ENCODE data around the gene DNAH10. TPM values are rescaled to one million over a fixed set of nuclear protein-coding genes. Genes with fewer than 3 reads are reported as not detected.

Gene DNAH10
- total and polyA plus RNA-seq, 7 experiments from 2014 or later = 0.05 to 0.50 (median 0.10) TPM

DNA sequence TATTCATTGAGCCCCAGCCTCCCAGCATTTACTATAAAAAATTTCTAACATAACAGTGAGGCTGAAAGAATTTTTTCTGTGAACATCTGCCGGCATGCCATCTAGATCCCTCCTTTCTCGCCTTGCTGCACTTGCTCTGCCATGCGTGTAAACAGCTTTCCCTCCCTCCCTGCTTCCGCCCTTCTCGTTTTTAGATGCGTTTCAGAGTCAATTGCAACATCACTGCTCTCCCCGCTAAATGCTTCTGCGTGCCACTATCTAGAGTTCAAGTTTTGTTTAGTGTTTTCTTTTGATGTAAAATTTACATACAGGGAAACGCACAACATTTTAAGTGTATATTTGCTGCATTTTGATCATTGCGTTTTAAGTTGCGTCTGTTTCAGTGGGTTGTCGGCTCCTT lies 126.9 kb downstream of the DNAH10 start:
- DNase-seq (no peak), ATAC-seq (no peak)
- no peaks in the 10 kb centered on the region for H3K36me3 ChIP-seq (ENCODE audit: control insufficient read depth in 2 of 3, insufficient read depth in 3 of 3, low read length in 3 of 3)
- H3K4me3 ChIP-seq (ENCODE audit: low read length) = no peak overlapping the region
- Mint-ChIP-seq H3K9me3 (peaks cover 0 to 3% (median 0%) of the 10 kb centered on the region in 11 donors), H3K27me3 (peaks cover 0 to 23% (median 6%) of the 10 kb centered on the region in 5 donors), H3K4me1 (peaks cover 0 to 7% (median 0%) of the 10 kb centered on the region in 7 donors), H3K27ac (peak overlapping the region in 1 of 9 donors; percentile 37), H3K4me3 (no peak overlapping the region), H3K36me3 (no peaks in the 10 kb centered on the region)
- no peak overlapping the region for H3K27ac ChIP-seq (ENCODE audit: low read depth, low read length)
- no peaks in the 10 kb centered on the region for H3K27me3 ChIP-seq (ENCODE audit: control insufficient read depth in 2 of 2, insufficient read depth in 2 of 2, low read length in 2 of 2)
- intact Hi-C loops (cut with micrococcal nuclease) = no loop called here
- ChIA-PET POLR2A (no interaction called here), CTCF (no interaction called here)
- H3K9me3 ChIP-seq (ENCODE audit: control insufficient read depth in 2 of 3, low read length in 3 of 3) = no peaks in the 10 kb centered on the region
- no peaks in the 10 kb centered on the region for H3K4me1 ChIP-seq (ENCODE audit: control insufficient read depth in 2 of 2, insufficient read depth in 2 of 2, low read length in 2 of 2)

DNA sequence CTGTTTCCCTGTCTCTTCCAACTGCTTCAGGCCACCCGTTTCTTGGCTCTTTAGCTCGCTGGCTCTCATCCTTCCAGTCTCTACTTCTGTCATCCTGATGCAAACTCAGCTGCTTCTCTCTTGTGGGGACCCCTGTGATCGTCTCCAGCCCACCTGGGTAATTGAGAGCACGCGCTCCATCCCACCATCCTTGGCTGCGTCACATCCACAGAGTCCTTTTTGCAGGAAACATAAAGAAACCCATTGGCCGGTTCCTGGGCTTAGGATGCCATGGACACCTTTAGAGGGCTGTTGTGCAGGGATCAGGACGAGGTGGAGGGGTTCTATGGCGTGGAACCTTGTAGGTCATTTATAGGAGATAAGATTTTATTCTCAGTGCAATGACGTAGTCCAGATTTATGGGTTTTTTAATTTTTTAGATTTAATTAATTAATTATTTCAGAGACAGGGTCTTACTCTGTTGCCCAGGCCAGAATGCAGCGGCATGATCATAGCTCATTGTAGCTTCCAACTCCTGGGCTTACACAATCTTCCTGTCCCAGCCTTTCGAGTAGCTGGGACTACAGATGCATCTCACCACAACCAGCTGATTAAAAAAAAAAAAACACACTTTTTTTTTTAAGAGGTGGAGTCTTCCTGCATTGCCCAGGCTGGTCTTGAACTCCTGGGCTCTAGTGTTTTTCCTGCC lies 127.9 kb downstream of the DNAH10 start:
- H3K4me3 Mint-ChIP-seq = no peak overlapping the region
- ATAC-seq (no peak), DNase-seq (no peak)
- Histone ChIP-seq H3K9me3 (ENCODE audit: control insufficient read depth in 2 of 3, low read length in 3 of 3) (no peaks in the 10 kb centered on the region), H3K4me3 (ENCODE audit: low read length) (no peak overlapping the region), H3K4me1 (ENCODE audit: control insufficient read depth in 2 of 2, insufficient read depth in 2 of 2, low read length in 2 of 2) (no peaks in the 10 kb centered on the region), H3K27ac (ENCODE audit: low read depth, low read length) (no peak overlapping the region), H3K27me3 (ENCODE audit: control insufficient read depth in 2 of 2, insufficient read depth in 2 of 2, low read length in 2 of 2) (no peaks in the 10 kb centered on the region), H3K36me3 (ENCODE audit: control insufficient read depth in 2 of 3, insufficient read depth in 3 of 3, low read length in 3 of 3) (no peaks in the 10 kb centered on the region)
- H3K27me3 Mint-ChIP-seq = peaks cover 0 to 19% (median 6%) of the 10 kb centered on the region in 5 donors
- CTCF ChIA-PET = no interaction called here
- intact Hi-C loops (cut with micrococcal nuclease) = no loop called here
- POLR2A ChIA-PET = no interaction called here
- H3K9me3 Mint-ChIP-seq = no peaks in the 10 kb centered on the region
- no peaks in the 10 kb centered on the region for H3K36me3 Mint-ChIP-seq
- H3K27ac Mint-ChIP-seq = no peak overlapping the region
- peaks cover 0 to 7% (median 0%) of the 10 kb centered on the region in 7 donors for H3K4me1 Mint-ChIP-seq

DNA sequence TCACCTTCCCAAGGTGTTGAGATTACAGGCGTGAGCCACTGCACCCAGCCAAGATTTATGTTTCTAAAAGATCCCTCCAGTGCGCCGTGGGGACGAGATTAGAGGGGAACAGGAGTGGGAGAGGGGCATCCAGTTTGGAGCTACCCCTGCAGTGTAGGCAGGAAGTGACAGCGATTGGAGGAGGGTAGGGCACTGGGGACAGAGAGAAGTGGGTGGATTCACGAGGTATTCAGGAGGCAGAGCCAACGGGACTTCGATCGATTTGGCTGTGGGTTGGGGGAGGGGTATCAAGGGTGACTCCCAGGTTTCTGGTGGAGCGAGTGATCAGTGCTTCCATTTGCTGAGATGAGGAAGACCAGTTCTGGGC lies 128.4 kb downstream of the DNAH10 start:
- Mint-ChIP-seq H3K9me3 (no peaks in the 10 kb centered on the region), H3K36me3 (no peaks in the 10 kb centered on the region), H3K4me1 (peaks cover 0 to 7% (median 0%) of the 10 kb centered on the region in 7 donors), H3K27me3 (peaks cover 0 to 17% (median 6%) of the 10 kb centered on the region in 5 donors), H3K27ac (no peak overlapping the region), H3K4me3 (no peak overlapping the region)
- Histone ChIP-seq H3K27ac (ENCODE audit: low read depth, low read length) (no peak overlapping the region), H3K27me3 (ENCODE audit: control insufficient read depth in 2 of 2, insufficient read depth in 2 of 2, low read length in 2 of 2) (no peaks in the 10 kb centered on the region), H3K4me3 (ENCODE audit: low read length) (no peak overlapping the region), H3K36me3 (ENCODE audit: control insufficient read depth in 2 of 3, insufficient read depth in 3 of 3, low read length in 3 of 3) (no peaks in the 10 kb centered on the region), H3K4me1 (ENCODE audit: control insufficient read depth in 2 of 2, insufficient read depth in 2 of 2, low read length in 2 of 2) (no peaks in the 10 kb centered on the region), H3K9me3 (ENCODE audit: control insufficient read depth in 2 of 3, low read length in 3 of 3) (no peaks in the 10 kb centered on the region)
- ChIA-PET CTCF (no interaction called here), POLR2A (no interaction called here)
- intact Hi-C loops (cut with micrococcal nuclease) = no loop called here
- ATAC-seq = no peak
- no peak for DNase-seq

DNA sequence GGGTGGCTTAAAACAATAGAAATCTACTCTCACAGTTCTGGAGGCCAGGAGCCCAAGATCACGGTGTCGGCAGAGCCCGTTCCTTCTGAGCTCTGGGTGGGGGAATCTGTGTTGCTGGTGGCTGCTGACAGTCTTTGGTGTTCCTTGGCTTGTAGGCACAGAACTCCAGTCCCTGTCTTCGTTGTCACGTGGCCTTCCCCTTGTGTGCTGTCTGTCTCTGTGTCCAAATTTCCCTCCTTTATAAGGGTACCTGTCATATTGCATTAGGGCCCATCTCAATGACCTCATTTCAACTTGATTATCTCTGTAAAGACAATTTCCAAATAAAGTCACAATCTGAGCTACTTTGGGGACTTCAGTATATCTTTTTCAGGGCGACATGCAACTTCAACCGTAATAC lies 128.9 kb downstream of the DNAH10 start:
- intact Hi-C loops (cut with micrococcal nuclease) = no loop called here
- no peaks in the 10 kb centered on the region for H3K27me3 ChIP-seq (ENCODE audit: control insufficient read depth in 2 of 2, insufficient read depth in 2 of 2, low read length in 2 of 2)
- H3K4me1 Mint-ChIP-seq = peaks cover 0 to 7% (median 0%) of the 10 kb centered on the region in 7 donors
- H3K27ac ChIP-seq (ENCODE audit: low read depth, low read length) = no peak overlapping the region
- peaks cover 0 to 15% (median 4%) of the 10 kb centered on the region in 5 donors for H3K27me3 Mint-ChIP-seq
- ATAC-seq = no peak
- H3K4me1 ChIP-seq (ENCODE audit: control insufficient read depth in 2 of 2, insufficient read depth in 2 of 2, low read length in 2 of 2) = no peaks in the 10 kb centered on the region
- DNase-seq = no peak
- no peak overlapping the region for H3K4me3 ChIP-seq (ENCODE audit: low read length)
- H3K36me3 Mint-ChIP-seq = no peaks in the 10 kb centered on the region
- POLR2A ChIA-PET = no interaction called here
- CTCF ChIA-PET = no interaction called here
- no peak overlapping the region for H3K4me3 Mint-ChIP-seq
- no peaks in the 10 kb centered on the region for H3K36me3 ChIP-seq (ENCODE audit: control insufficient read depth in 2 of 3, insufficient read depth in 3 of 3, low read length in 3 of 3)
- no peaks in the 10 kb centered on the region for H3K9me3 ChIP-seq (ENCODE audit: control insufficient read depth in 2 of 3, low read length in 3 of 3)
- no peaks in the 10 kb centered on the region for H3K9me3 Mint-ChIP-seq
- no peak overlapping the region for H3K27ac Mint-ChIP-seq

DNA sequence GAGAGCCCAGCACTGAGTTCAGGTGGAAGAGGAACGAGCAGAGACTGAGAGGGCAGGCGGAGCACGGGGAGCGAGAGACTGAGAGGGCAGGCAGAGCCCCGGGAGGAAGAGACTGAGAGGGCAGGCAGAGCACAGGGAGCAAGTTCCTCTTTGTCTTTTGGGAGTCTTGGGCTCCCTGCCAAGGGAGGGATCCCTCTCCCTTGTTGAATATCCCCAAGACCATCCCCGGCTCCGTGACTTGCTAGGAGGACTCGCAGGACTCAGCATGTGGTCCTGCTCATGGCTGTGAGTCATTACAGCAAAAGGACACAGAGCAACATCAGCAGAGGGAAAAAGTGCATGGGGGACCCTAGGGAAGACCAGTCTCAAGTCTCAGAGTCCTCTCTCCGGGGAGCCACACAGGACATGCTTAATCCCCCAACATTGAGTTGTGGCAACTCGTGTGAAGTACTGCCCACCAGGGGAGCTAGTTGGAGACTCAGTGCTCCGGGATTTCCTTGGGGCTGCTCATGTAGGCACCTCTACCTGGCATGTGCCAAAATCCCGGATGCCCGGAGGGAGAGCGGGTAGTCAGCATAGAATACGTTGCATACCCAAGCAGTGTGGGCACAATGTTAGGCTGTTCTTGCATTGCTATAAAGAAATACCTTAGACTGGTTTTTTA lies 129.5 kb downstream of the DNAH10 start:
- peaks cover 0 to 11% (median 0%) of the 10 kb centered on the region in 5 donors for H3K27me3 Mint-ChIP-seq
- ATAC-seq = no peak
- H3K27ac ChIP-seq (ENCODE audit: low read depth, low read length) = no peak overlapping the region
- CTCF ChIA-PET = no interaction called here
- no peaks in the 10 kb centered on the region for H3K4me1 ChIP-seq (ENCODE audit: control insufficient read depth in 2 of 2, insufficient read depth in 2 of 2, low read length in 2 of 2)
- H3K4me3 ChIP-seq (ENCODE audit: low read length) = no peak overlapping the region
- H3K36me3 Mint-ChIP-seq = no peaks in the 10 kb centered on the region
- H3K4me1 Mint-ChIP-seq = peaks cover 0 to 8% (median 0%) of the 10 kb centered on the region in 7 donors
- H3K27me3 ChIP-seq (ENCODE audit: control insufficient read depth in 2 of 2, insufficient read depth in 2 of 2, low read length in 2 of 2) = no peaks in the 10 kb centered on the region
- intact Hi-C loops (cut with micrococcal nuclease) = no loop called here
- no peak for DNase-seq
- POLR2A ChIA-PET = no interaction called here
- H3K4me3 Mint-ChIP-seq = no peak overlapping the region
- no peaks in the 10 kb centered on the region for H3K9me3 ChIP-seq (ENCODE audit: control insufficient read depth in 2 of 3, low read length in 3 of 3)
- no peak overlapping the region for H3K27ac Mint-ChIP-seq
- H3K36me3 ChIP-seq (ENCODE audit: control insufficient read depth in 2 of 3, insufficient read depth in 3 of 3, low read length in 3 of 3) = no peaks in the 10 kb centered on the region
- no peaks in the 10 kb centered on the region for H3K9me3 Mint-ChIP-seq

DNA sequence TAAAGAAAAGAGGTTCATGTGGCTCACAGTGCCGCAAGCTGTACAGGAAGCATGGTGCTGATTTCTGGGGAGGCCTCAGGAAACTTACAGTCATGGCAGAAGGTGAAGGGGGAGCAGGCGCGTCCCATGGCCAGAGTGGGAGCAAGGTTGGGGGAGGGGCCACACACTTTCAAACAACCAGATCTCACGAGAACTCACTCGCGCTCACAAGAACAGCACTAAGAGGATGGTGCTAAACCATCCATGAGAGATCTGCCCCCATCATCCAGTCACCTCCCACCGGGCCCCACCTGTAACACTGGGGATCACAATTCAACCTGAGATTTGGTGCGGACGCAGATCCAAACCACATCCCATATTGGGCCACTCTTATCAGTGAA lies 130.1 kb downstream of the DNAH10 start:
- Histone ChIP-seq H3K36me3 (ENCODE audit: control insufficient read depth in 2 of 3, insufficient read depth in 3 of 3, low read length in 3 of 3) (no peaks in the 10 kb centered on the region), H3K4me3 (ENCODE audit: low read length) (no peak overlapping the region), H3K9me3 (ENCODE audit: control insufficient read depth in 2 of 3, low read length in 3 of 3) (no peaks in the 10 kb centered on the region), H3K4me1 (ENCODE audit: control insufficient read depth in 2 of 2, insufficient read depth in 2 of 2, low read length in 2 of 2) (no peaks in the 10 kb centered on the region), H3K27me3 (ENCODE audit: control insufficient read depth in 2 of 2, insufficient read depth in 2 of 2, low read length in 2 of 2) (no peaks in the 10 kb centered on the region), H3K27ac (ENCODE audit: low read depth, low read length) (no peak overlapping the region)
- Mint-ChIP-seq H3K27ac (no peak overlapping the region), H3K9me3 (no peaks in the 10 kb centered on the region), H3K4me1 (peaks cover 0 to 8% (median 0%) of the 10 kb centered on the region in 7 donors), H3K4me3 (no peak overlapping the region), H3K36me3 (no peaks in the 10 kb centered on the region), H3K27me3 (peaks cover 0 to 11% (median 0%) of the 10 kb centered on the region in 5 donors)
- CTCF ChIA-PET = no interaction called here
- POLR2A ChIA-PET = no interaction called here
- ATAC-seq = no peak
- DNase-seq = no peak
- intact Hi-C loops (cut with micrococcal nuclease) = no loop called here

DNA sequence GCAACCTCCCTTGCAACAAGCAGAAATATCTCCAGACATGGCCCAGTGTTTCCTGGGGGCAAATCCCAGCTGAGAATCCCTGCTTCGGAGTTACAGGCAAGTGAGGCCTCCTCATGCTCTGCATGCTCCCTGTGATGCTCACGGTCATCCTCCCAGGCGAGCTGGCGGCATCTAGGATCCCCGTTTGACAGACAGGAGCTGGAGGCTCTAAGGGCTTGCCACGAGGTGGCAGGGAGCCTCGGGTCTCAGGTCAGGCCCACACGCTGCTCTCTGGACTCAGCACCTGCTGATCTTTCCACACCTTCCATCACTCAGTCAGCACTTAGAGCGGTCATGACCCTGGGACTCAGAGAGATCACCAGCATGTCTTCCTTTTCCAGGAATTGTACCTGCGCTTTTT lies 130.8 kb downstream of the DNAH10 start:
- H3K36me3 Mint-ChIP-seq = no peaks in the 10 kb centered on the region
- no peaks in the 10 kb centered on the region for H3K9me3 Mint-ChIP-seq
- Histone ChIP-seq H3K36me3 (ENCODE audit: control insufficient read depth in 2 of 3, insufficient read depth in 3 of 3, low read length in 3 of 3) (no peaks in the 10 kb centered on the region), H3K4me1 (ENCODE audit: control insufficient read depth in 2 of 2, insufficient read depth in 2 of 2, low read length in 2 of 2) (no peaks in the 10 kb centered on the region), H3K27me3 (ENCODE audit: control insufficient read depth in 2 of 2, insufficient read depth in 2 of 2, low read length in 2 of 2) (no peaks in the 10 kb centered on the region), H3K9me3 (ENCODE audit: control insufficient read depth in 2 of 3, low read length in 3 of 3) (no peaks in the 10 kb centered on the region), H3K27ac (ENCODE audit: low read depth, low read length) (no peak overlapping the region), H3K4me3 (ENCODE audit: low read length) (no peak overlapping the region)
- no peak overlapping the region for H3K27ac Mint-ChIP-seq
- DNase-seq = no peak
- peaks cover 0 to 8% (median 0%) of the 10 kb centered on the region in 5 donors for H3K27me3 Mint-ChIP-seq
- intact Hi-C loops (cut with micrococcal nuclease) = no loop called here
- H3K4me1 Mint-ChIP-seq = peaks cover 0 to 8% (median 0%) of the 10 kb centered on the region in 7 donors
- ChIA-PET POLR2A (no interaction called here), CTCF (no interaction called here)
- no peak overlapping the region for H3K4me3 Mint-ChIP-seq
- ATAC-seq = no peak

All from naive thymus-derived CD4-positive, alpha-beta T cell (primary cell).